ENCODE data around the gene P3H1. TPM values are rescaled to one million over a fixed set of nuclear protein-coding genes. Genes with fewer than 3 reads are reported as not detected.

Gene P3H1
- total RNA-seq, 4 donors from 2014 or later, result 5.5 to 12.4 (median 7.2) TPM

GRCh38 chr1:42750041-42750440, 16.8 kb downstream of the P3H1 start:
- DNase-seq, result no peak
- Histone ChIP-seq H3K9me3 (no peaks in the 10 kb centered on the region), H3K27me3 (no peaks in the 10 kb centered on the region), H3K4me3 (no peak overlapping the region), H3K36me3 (peaks cover 0 to 87% (median 32%) of the 10 kb centered on the region in 3 donors), H3K4me1 (peaks cover 0 to 19% (median 0%) of the 10 kb centered on the region in 3 donors), H3K27ac (no peak overlapping the region)
- TF ChIP-seq POLR2A (IDR thresholded peaks at IDR 0.05), result no peak
- no peak for TF ChIP-seq CTCF (IDR thresholded peaks at IDR 0.05)
- intact Hi-C loops (cut with DNase I), result no loop called here
- 91 to 93% methylated on average over 11 to 12 of the region's 12 CpGs for WGBS, 2 donors

- H3K9me3 ChIP-seq, result no peaks in the 10 kb centered on the region
- no peak for DNase-seq
- H3K4me3 ChIP-seq, result no peak overlapping the region
- 85 to 93% methylated on average over 11 to 12 of the region's 14 CpGs for WGBS, 2 donors
- no peak overlapping the region for H3K27ac ChIP-seq
- intact Hi-C loops (cut with DNase I), result loop anchor here (5.0 kb wide), 1 partner anchor 166 kb away; no protein-coding TSS in a partner anchor
- H3K4me1 ChIP-seq, result peaks cover 0 to 19% (median 0%) of the 10 kb centered on the region in 3 donors
- no peaks in the 10 kb centered on the region for H3K27me3 ChIP-seq
- no peak for TF ChIP-seq POLR2A (IDR thresholded peaks at IDR 0.05)
- TF ChIP-seq CTCF (IDR thresholded peaks at IDR 0.05), result no peak
- H3K36me3 ChIP-seq, result peaks cover 0 to 74% (median 20%) of the 10 kb centered on the region in 3 donors
Measured at GRCh38 chr1:42748461-42749410, 18.1 kb downstream of the P3H1 start.

GRCh38 chr1:42748021-42748420, 18.8 kb downstream of the P3H1 start:
- H3K4me1 ChIP-seq, result peaks cover 0 to 26% (median 0%) of the 10 kb centered on the region in 3 donors
- no peak overlapping the region for H3K4me3 ChIP-seq
- peaks cover 0 to 67% (median 20%) of the 10 kb centered on the region in 3 donors for H3K36me3 ChIP-seq
- H3K9me3 ChIP-seq, result no peaks in the 10 kb centered on the region
- TF ChIP-seq POLR2A (IDR thresholded peaks at IDR 0.05) (no peak), CTCF (IDR thresholded peaks at IDR 0.05) (no peak)
- no peak for DNase-seq
- H3K27me3 ChIP-seq, result no peaks in the 10 kb centered on the region
- WGBS, 2 donors, result 89% methylated on average over 7 of the region's 10 CpGs; no CpG with 5 or more reads in 1 of the 2 donors
- no peak overlapping the region for H3K27ac ChIP-seq
- intact Hi-C loops (cut with DNase I), result loop anchor here (5.0 kb wide), 1 partner anchor 166 kb away; no protein-coding TSS in a partner anchor

GRCh38 chr1:42747125-42747524, 19.7 kb downstream of the P3H1 start:
- no peaks in the 10 kb centered on the region for H3K27me3 ChIP-seq
- 54 to 60% methylated on average over 3 to 6 of the region's 14 CpGs for WGBS, 2 donors
- TF ChIP-seq POLR2A (IDR thresholded peaks at IDR 0.05), result no peak
- TF ChIP-seq CTCF (IDR thresholded peaks at IDR 0.05), result peak; percentile 48 to 66 (median 56)
- H3K4me1 ChIP-seq, result peaks cover 0 to 35% (median 6%) of the 10 kb centered on the region in 3 donors
- DNase-seq, result no peak
- peaks cover 0 to 58% (median 14%) of the 10 kb centered on the region in 3 donors for H3K36me3 ChIP-seq
- no peak overlapping the region for H3K4me3 ChIP-seq
- H3K27ac ChIP-seq, result no peak overlapping the region
- H3K9me3 ChIP-seq, result no peaks in the 10 kb centered on the region
- intact Hi-C loops (cut with DNase I), result loop anchor here (5.0 kb wide), 1 partner anchor 165 kb away; no protein-coding TSS in a partner anchor

All from esophagus squamous epithelium (tissue), 5 donors.